ENCODE measurements around the gene INVS.

DNA sequence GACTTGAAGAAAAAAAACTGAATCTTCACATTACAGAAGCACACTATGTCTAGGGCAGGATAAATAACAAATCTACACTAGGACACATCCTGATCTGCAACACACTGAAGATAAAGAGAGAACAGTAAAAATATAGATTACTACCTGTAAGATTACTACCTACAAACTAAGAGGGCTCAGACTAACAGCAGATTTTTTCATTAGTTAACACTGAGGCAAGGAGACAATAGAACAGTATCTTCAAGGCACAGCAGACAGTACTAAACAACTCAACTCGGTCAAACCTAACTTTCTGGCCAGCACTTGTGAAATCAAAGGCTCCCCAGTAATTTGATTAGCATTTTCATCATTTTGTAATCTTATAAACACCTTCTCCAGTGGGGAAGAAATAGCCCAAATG is 207.2 kb downstream of the INVS start:
- TF ChIP-seq POLR2AphosphoS5 (IDR thresholded peaks at IDR 0.05; ENCODE audit: low read depth, low read length) (no peak), SPI1 (IDR thresholded peaks at IDR 0.05; ENCODE audit: low read depth, low read length) (no peak), POLR2A (IDR thresholded peaks at IDR 0.05; ENCODE audit: low read depth, low read length) (no peak), PAX5 (IDR thresholded peaks at IDR 0.05; ENCODE audit: insufficient read depth, low read length, severe bottlenecking) (no peak), TAF1 (IDR thresholded peaks at IDR 0.05; ENCODE audit: low read depth, low read length) (no peak)

All from GM12891 (cell line).